K562 (cell line): ENCODE data around the gene HCN3. TPM values are rescaled to one million over a fixed set of nuclear protein-coding genes. Genes with fewer than 3 reads are reported as not detected.

Experiments used
- ARNT ChIP-seq, 2 experiments: fragments of 450-650 bp; IDR thresholded peaks; 2 replicates each; pipeline ENCODE4 v1.6.1; 2016; ENCODE audit warnings: mild to moderate bottlenecking in 1 of 2
- ATF2 ChIP-seq: sonication (generic); formaldehyde crosslinking; IDR thresholded peaks from 2 replicates; pipeline ENCODE4 v1.8.1; 2022; ENCODE audit warnings: missing genetic modification reagents
- CBX3 ChIP-seq, 2 experiments: IDR thresholded peaks; 1 replicate in 1 of 2; 2 replicates in 1 of 2; pipeline ENCODE4 v1.6.1; 2012; ENCODE audit warnings: inconsistent platforms in 2 of 2, low read length in 2 of 2, borderline replicate concordance in 1 of 2, control low read depth in 1 of 2
- CREM ChIP-seq: IDR thresholded peaks from 2 replicates; pipeline ENCODE4 v1.6.1; 2014; ENCODE audit warnings: antibody characterized with exemption, low read depth
- E2F6 ChIP-seq, 2 experiments: IDR thresholded peaks; 2 replicates each; pipeline ENCODE4 v1.6.1; 2011; ENCODE audit warnings: borderline replicate concordance in 1 of 2, control low read depth in 1 of 2, low read depth in 1 of 2, low read length in 1 of 2, mild to moderate bottlenecking in 1 of 2, mixed read lengths in 1 of 2, moderate library complexity in 1 of 2; ENCODE audit not compliant: insufficient read depth in 1 of 2, insufficient read length in 1 of 2, poor library complexity in 1 of 2, severe bottlenecking in 1 of 2; ENCODE audit errors: extremely low read depth in 1 of 2
- GTF2B ChIP-seq: IDR thresholded peaks from 2 replicates; pipeline ENCODE4 v1.6.1; 2011; ENCODE audit not compliant: insufficient read length; ENCODE audit errors: extremely low read depth
- L3MBTL2 ChIP-seq: fragments of 450-650 bp; IDR thresholded peaks from 2 replicates; pipeline ENCODE4 v1.6.1; 2016; ENCODE audit warnings: mild to moderate bottlenecking, moderate library complexity
- MNT ChIP-seq, 2 experiments: fragments of 450-650 bp; conservative IDR thresholded peaks; 2 replicates each; pipeline ENCODE4 v1.6.1; 2017; ENCODE audit warnings: mild to moderate bottlenecking in 2 of 2, moderate library complexity in 2 of 2
- TEAD4 ChIP-seq, 2 experiments: sonication (generic) in 1 of 2; formaldehyde crosslinking in 1 of 2; IDR thresholded peaks; 2 replicates each; pipeline versions ENCODE4 v1.6.1 to v1.8.0; 2012 to 2022; ENCODE audit warnings: borderline replicate concordance in 1 of 2, inconsistent platforms in 1 of 2, low read length in 1 of 2, mild to moderate bottlenecking in 1 of 2, missing genetic modification reagents in 1 of 2
- USF2 ChIP-seq: sonication (generic); formaldehyde crosslinking; IDR thresholded peaks from 2 replicates; pipeline ENCODE4 v1.5.0; 2020; ENCODE audit warnings: missing genetic modification reagents
- ZNF146 ChIP-seq: IDR thresholded peaks from one replicate; pipeline ENCODE4 v1.6.1; 2018; ENCODE audit warnings: missing compliant biosample characterization; ENCODE audit not compliant: unreplicated experiment
- ZNF445 ChIP-seq: fragments of 250-450 bp; sonication (Bioruptor Pico); IDR thresholded peaks from 2 replicates; pipeline ENCODE4 v1.4.0; 2020; ENCODE audit warnings: low read depth, mild to moderate bottlenecking, moderate library complexity
- polyA plus RNA-seq, 8 experiments: library from polyadenylated mRNA; depleted of rRNA in 4 of 8; stranded (reverse) in 5 of 8; unstranded in 3 of 8; fragments of >200 nt; fragmentation: Nextera tagmentation in 2 of 8; fragmentation: Illumina TruSeq in 1 of 8; extraction: Ambion mirVana in 2 of 8; extraction: Trizol in 1 of 8; gene quantifications; 2 replicates each; pipeline versions ENCODE4 v1.2.1 to v1.2.3, GENCODE V29; 2011 to 2014; ENCODE audit warnings: inconsistent platforms in 1 of 8, missing spikeins in 1 of 8
- total RNA-seq, 7 experiments: library from RNA; depleted of rRNA in 6 of 7; stranded (reverse); fragments of >200 nt in 6 of 7; fragmentation: Illumina TruSeq in 2 of 7; extraction: Trizol in 2 of 7; gene quantifications; 2 replicates each; pipeline versions ENCODE4 v1.2.1 to v1.2.3, GENCODE V29; 2011 to 2021; ENCODE audit warnings: low replicate concordance in 1 of 7

The HCN3 gene
- total and polyA plus RNA-seq, 9 of the 15 experiments (the other 6 are each of a cell fraction or from before 2014, with no cell fraction given), result 0.91 to 9.7 (median 3.9) TPM

GRCh38 chr1:155241069-155241679 lies 36.1 kb upstream of the HCN3 start (continued):
- TF ChIP-seq MNT (conservative IDR thresholded peaks at IDR 0.05) (peak in 1 of 2 experiments; percentile 71; a peak in 2 of 4 replicates), ATF2 (CRISPR knock-in tag) (no peak), L3MBTL2 (no peak), CBX3 (IDR thresholded peaks at IDR 0.05; ENCODE audit: borderline replicate concordance in 1 of 2, low read length in 2 of 2) (peak in 1 of 2 experiments; percentile 54; a peak in 1 of 3 replicates), USF2 (CRISPR knock-in tag) (peak; percentile 100), GTF2B (no peak), ARNT (IDR thresholded peaks at IDR 0.05) (no peak), ZNF445 (no peak), CREM (peak; percentile 60), ZNF146 (CRISPR knock-in tag) (no peak), E2F6 (IDR thresholded peaks at IDR 0.05; ENCODE audit: borderline replicate concordance in 1 of 2, extremely low read depth in 1 of 2, insufficient read depth in 1 of 2, insufficient read length in 1 of 2, low read depth in 1 of 2, low read length in 1 of 2, poor library complexity in 1 of 2, severe bottlenecking in 1 of 2) (peak in 1 of 2 experiments; percentile 17), TEAD4 (IDR thresholded peaks at IDR 0.05; ENCODE audit: low read length) (0 out of 2 replicates have a peak, but pooled peaks have one; percentile 8), TEAD4 (CRISPR knock-in tag; IDR thresholded peaks at IDR 0.05; ENCODE audit: borderline replicate concordance) (no peak)
